Activated naive CD4-positive, alpha-beta T cell treated with anti-CD3 and anti-CD28 coated beads, Interleukin-2, amount 10 ng/mL, durations not matched to agents 5 hours and 36 hours (primary cell): ENCODE results near the gene LAMTOR5. TPM values are rescaled to one million over a fixed set of nuclear protein-coding genes. Genes with fewer than 3 reads are reported as not detected.

Source experiments
- total RNA-seq, 2 experiments: library from RNA; stranded (reverse); gene quantifications; one replicate each; pipeline ENCODE4 v1.2.3, GENCODE V29; 2021

The LAMTOR5 gene
- 100 to 1,000 TPM; 123 to 125 TPM for total RNA-seq

DNA sequence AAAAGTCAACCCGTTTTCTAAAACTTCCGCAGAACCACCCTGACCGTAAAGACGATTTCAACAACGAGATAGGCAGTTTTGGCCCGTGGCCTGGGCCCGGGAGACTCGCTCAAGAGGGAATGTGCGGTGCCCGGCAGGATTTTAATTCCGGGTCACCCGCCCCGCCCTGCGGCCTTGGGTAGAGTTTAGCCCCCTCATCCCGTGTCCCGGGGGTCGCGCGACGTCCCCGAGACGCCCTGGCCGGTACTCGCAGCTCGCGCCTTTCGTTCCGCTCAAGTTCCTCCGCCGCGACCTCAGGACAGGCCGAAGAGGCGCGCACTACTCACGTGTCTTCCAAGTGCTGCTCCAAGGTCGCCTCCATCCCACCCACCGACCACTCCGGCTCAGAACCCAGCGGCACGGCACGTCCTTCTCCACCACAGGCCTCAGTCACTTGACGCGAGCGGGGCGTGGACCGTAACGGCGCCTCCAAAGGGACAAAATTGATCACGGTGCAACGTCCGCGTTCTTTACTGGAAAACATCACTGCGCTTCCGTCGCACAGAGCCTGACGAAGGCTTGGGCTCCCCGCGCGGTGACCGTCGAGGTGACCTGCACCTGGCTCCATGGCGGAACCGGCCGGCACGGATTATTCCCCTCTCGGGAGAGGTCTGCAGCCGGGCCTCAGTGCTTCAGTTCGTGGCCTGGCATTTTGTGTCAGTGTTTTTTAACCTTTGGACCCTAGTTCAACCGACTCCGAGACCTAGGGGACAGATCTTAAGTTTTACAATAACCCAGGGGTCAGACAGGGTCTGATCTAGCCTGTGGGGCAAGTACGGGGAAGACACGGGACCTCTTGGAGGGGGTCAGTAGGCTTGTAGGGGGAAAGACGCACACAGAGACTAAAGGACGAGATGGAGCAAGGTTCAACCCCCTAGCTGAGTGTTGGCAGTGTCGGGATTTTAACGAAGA, at the start of gene LAMTOR5:
LAMTOR5 (minus strand) TSS at position 435 of the 951 bp plus-strand sequence; CDS start at position 361, 74 bp downstream.

DNA sequence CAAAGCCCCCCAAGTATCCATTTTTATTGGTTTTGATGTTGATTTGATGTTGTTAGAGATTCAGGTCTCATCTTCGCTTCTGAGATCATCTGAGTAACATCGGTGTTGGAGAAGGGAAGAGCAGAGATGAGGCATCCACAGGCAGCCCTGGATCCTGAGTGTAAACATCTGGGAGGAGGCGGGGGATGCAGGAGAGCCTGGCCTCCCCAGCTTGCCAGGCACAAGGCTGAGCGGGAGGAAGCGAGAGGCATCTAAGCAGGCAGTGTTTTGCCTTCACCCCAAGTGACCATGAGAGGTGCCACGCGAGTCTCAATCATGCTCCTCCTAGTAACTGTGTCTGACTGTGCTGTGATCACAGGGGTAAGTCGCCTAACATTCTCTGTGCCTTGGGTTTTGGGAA, 43.4 kb upstream of the LAMTOR5 start, which contains the start of gene PROK1:
PROK1 (plus strand) TSS at position 221 of the 400 bp plus-strand sequence; CDS start at position 289, 68 bp downstream.

DNA sequence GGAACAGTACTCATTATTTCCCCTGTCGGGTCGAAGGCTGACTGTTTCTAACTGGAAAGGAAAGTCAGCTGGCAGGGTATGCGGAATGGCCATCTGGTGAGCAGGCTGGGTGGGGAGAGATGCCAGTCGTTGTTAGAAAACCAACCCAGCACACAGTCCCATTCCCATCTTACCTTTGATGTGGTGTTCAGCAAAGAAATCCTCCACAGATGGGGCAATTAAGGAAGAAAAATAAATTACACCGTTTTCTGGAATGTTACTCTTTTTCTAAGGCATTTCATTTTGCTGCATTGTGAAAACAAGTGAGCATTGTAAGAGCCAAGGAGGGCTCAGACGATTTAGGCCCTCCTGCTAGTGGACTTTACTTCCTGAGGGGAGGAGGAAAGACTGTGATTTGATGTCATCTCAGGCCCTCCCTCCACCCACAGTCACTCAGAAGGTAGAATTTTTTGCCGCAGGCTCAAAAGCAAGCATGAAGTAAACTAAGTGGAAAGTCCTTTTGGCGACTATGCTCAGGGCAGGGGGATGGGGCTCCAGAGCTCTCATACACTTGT, 16.7 kb downstream of the LAMTOR5 start, which contains the start of gene SLC16A4:
SLC16A4 (minus strand) TSS at position 335 of the 554 bp plus-strand sequence. CDS start 1,703 bp downstream, outside the sequence.

Other genes starting within 250 kb of the LAMTOR5 start
- gene KCNC4, start 197.4 kb downstream of the LAMTOR5 start, total RNA-seq, result 1 to 10 TPM; 7.3 to 8.0 TPM
- gene RBM15, start 68.3 kb downstream of the LAMTOR5 start, total RNA-seq, result 10 to 100 TPM; 60.1 to 60.6 TPM
- gene SLC16A4, start 16.7 kb downstream of the LAMTOR5 start, total RNA-seq, result under 1 TPM; 0.39 to 0.55 TPM
- not detected for gene PROK1, start 43.5 kb upstream of the LAMTOR5 start, total RNA-seq
- gene KCNA10, start 111.5 kb upstream of the LAMTOR5 start, total RNA-seq, result not detected
- 1 to 10 TPM; 3.5 to 3.6 TPM for gene KCNA2, start 198.7 kb upstream of the LAMTOR5 start, total RNA-seq